Measurements from ENCODE around the gene FASTK. TPM values are rescaled to one million over a fixed set of nuclear protein-coding genes. Genes with fewer than 3 reads are reported as not detected.

FASTK gene
- total RNA-seq, 2 donors from 2014 or later: 64.0 to 71.0 TPM

- Mint-ChIP-seq H3K36me3 (ENCODE audit: low read depth) (peaks cover 28% of the 10 kb centered on the region), H3K27me3 (ENCODE audit: insufficient read depth) (no peaks in the 10 kb centered on the region), H3K4me1 (peaks cover 28% of the 10 kb centered on the region), H3K4me3 (peak overlapping the region; percentile 84), H3K27ac (peak overlapping the region; percentile 87), H3K9me3 (no peaks in the 10 kb centered on the region)
- H3K27ac ChIP-seq (ENCODE audit: low read depth, low read length): no peak overlapping the region
- peaks cover 18% of the 10 kb centered on the region for H3K4me1 ChIP-seq (ENCODE audit: control insufficient read depth, insufficient read depth, low read length)
- peaks cover 36% of the 10 kb centered on the region for H3K36me3 ChIP-seq (ENCODE audit: control insufficient read depth, insufficient read depth, low read length)
- DNase-seq: no peak
- no peak for TF ChIP-seq CTCF (conservative IDR thresholded peaks at IDR 0.05)
- peak overlapping the region; percentile 80 for H3K4me3 ChIP-seq (ENCODE audit: low read length)
- no peaks in the 10 kb centered on the region for H3K9me3 ChIP-seq (ENCODE audit: control insufficient read depth, low read length)
- no peak overlapping the region for H3K9ac ChIP-seq (ENCODE audit: extremely low read depth, low read length, poor library complexity, severe bottlenecking)
- WGBS, 2 experiments (ENCODE audit: insufficient coverage in 1 of 2, insufficient read length in 1 of 2): 11 to 28% methylated on average over 4 to 11 of the region's 11 CpGs
- H3K27me3 ChIP-seq (ENCODE audit: control insufficient read depth, insufficient read depth, low read length, poor library complexity, severe bottlenecking): no peaks in the 10 kb centered on the region
These were observed 17.4 kb downstream of the FASTK start for GRCh38 chr7:151063212-151063561.

GRCh38 chr7:151062399-151063211, 18.0 kb downstream of the FASTK start:
- no peaks in the 10 kb centered on the region for H3K27me3 ChIP-seq (ENCODE audit: control insufficient read depth, insufficient read depth, low read length, poor library complexity, severe bottlenecking)
- Mint-ChIP-seq H3K36me3 (ENCODE audit: low read depth) (peaks cover 23% of the 10 kb centered on the region), H3K9me3 (no peaks in the 10 kb centered on the region), H3K4me3 (peak overlapping the region; percentile 84), H3K27ac (peak overlapping the region; percentile 58), H3K27me3 (ENCODE audit: insufficient read depth) (no peaks in the 10 kb centered on the region), H3K4me1 (peaks cover 29% of the 10 kb centered on the region)
- no peaks in the 10 kb centered on the region for H3K9me3 ChIP-seq (ENCODE audit: control insufficient read depth, low read length)
- H3K4me1 ChIP-seq (ENCODE audit: control insufficient read depth, insufficient read depth, low read length): peaks cover 18% of the 10 kb centered on the region
- H3K36me3 ChIP-seq (ENCODE audit: control insufficient read depth, insufficient read depth, low read length): peaks cover 30% of the 10 kb centered on the region
- 0 to 2% methylated on average over 3 to 43 of the region's 43 CpGs for WGBS, 2 experiments (ENCODE audit: insufficient coverage in 1 of 2, insufficient read length in 1 of 2)
- peak overlapping the region; percentile 80 for H3K4me3 ChIP-seq (ENCODE audit: low read length)
- peak overlapping the region; percentile 21 for H3K27ac ChIP-seq (ENCODE audit: low read depth, low read length)
- peak; percentile 98 for DNase-seq
- H3K9ac ChIP-seq (ENCODE audit: extremely low read depth, low read length, poor library complexity, severe bottlenecking): peak overlapping the region; percentile 59
- TF ChIP-seq CTCF (conservative IDR thresholded peaks at IDR 0.05): no peak

GRCh38 chr7:151062111-151062398, 18.6 kb downstream of the FASTK start:
- no peak overlapping the region for H3K27ac ChIP-seq (ENCODE audit: low read depth, low read length)
- peak overlapping the region; percentile 87 for H3K27ac Mint-ChIP-seq
- H3K36me3 ChIP-seq (ENCODE audit: control insufficient read depth, insufficient read depth, low read length): peaks cover 25% of the 10 kb centered on the region
- WGBS, 2 experiments (ENCODE audit: insufficient coverage in 1 of 2, insufficient read length in 1 of 2): 17 to 18% methylated on average over 2 to 11 of the region's 11 CpGs
- peaks cover 33% of the 10 kb centered on the region for H3K4me1 Mint-ChIP-seq
- no peak for DNase-seq
- H3K36me3 Mint-ChIP-seq (ENCODE audit: low read depth): peaks cover 17% of the 10 kb centered on the region
- H3K4me1 ChIP-seq (ENCODE audit: control insufficient read depth, insufficient read depth, low read length): peaks cover 18% of the 10 kb centered on the region
- no peak for TF ChIP-seq CTCF (conservative IDR thresholded peaks at IDR 0.05)
- peaks cover 3% of the 10 kb centered on the region for H3K27me3 Mint-ChIP-seq (ENCODE audit: insufficient read depth)
- peak overlapping the region; percentile 94 for H3K4me3 ChIP-seq (ENCODE audit: low read length)
- no peaks in the 10 kb centered on the region for H3K9me3 Mint-ChIP-seq
- no peak overlapping the region for H3K9ac ChIP-seq (ENCODE audit: extremely low read depth, low read length, poor library complexity, severe bottlenecking)
- H3K9me3 ChIP-seq (ENCODE audit: control insufficient read depth, low read length): no peaks in the 10 kb centered on the region
- peak overlapping the region; percentile 84 for H3K4me3 Mint-ChIP-seq
- no peaks in the 10 kb centered on the region for H3K27me3 ChIP-seq (ENCODE audit: control insufficient read depth, insufficient read depth, low read length, poor library complexity, severe bottlenecking)
